ENCODE data around the gene OOSP3.
"Not testable (repeated sequence)": the region's sequence is repeated elsewhere in the genome, so short reads cannot be mapped to it uniquely, and the experiment has no call there.

OOSP3 gene

DNA sequence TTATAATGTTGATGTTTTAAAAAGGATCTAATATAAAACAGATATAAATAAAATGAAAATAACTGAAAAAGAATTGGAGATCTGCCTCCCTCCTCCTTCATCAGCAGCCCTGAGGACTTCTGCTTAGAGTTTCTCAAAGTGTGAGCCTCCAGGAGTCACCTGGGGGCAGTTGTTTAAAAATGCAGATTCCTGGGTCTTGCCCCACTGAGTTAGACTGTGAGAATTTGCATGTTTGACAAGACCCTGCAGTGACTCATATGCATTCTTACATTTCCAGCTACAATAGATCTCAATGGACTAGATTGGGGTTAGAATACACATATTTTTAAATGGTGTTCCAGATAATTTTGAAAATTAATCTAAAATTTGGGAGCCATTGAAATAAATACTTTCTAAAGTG is 798 bp upstream of the OOSP3 start:
- no peak for DNase-seq

- no peak for DNase-seq
Measured at GRCh38 chr11:59879567-59879966, 985 bp downstream of the OOSP3 start.

GRCh38 chr11:59883597-59883996 is 5.0 kb downstream of the OOSP3 start:
- no peak for DNase-seq

- not testable (repeated sequence) for DNase-seq
Measured at GRCh38 chr11:59887156-59887555, 8.6 kb downstream of the OOSP3 start.

DNA sequence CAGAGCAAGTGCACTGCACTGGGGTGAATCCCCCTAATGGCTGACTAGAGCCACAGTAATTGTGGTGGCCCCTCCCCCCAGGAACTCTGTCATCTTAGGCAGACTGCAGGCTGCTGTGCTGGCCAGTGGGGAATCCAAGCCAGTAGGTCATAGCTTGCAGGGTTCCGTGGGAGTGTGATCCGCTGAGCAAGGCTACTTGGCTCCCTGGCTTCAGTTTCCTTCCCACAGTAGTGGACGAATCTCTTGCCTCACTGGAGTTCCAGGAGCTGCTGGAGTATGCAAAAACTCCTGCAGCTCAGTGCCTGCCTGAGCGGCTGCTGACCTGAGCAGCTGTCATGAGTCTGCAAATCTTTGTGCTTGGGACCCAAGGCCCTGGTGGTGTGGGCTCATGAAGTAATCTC is 13.2 kb downstream of the OOSP3 start:
- no peak for DNase-seq

DNA sequence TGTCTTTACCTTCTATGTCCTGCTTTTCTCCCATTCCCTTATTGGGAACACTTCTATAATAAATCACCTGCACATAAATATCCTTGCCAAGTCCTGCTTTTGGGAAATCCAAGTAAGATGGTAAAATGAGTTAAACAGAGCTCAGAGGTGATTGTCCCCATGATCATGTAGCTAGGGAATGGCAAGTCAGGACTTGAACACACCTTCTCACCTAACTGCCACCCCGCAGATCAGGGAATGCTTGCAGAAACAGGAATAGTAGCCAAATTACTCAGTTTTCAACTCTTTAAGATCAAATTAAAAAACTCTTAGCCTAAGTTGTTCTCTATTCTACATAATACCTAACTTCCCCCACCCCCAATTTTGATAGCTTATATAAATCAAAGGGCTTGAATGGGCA is 16.0 kb downstream of the OOSP3 start:
- no peak for DNase-seq

- no peak for DNase-seq
Measured at GRCh38 chr11:59898046-59898445, 19.5 kb downstream of the OOSP3 start.

DNA sequence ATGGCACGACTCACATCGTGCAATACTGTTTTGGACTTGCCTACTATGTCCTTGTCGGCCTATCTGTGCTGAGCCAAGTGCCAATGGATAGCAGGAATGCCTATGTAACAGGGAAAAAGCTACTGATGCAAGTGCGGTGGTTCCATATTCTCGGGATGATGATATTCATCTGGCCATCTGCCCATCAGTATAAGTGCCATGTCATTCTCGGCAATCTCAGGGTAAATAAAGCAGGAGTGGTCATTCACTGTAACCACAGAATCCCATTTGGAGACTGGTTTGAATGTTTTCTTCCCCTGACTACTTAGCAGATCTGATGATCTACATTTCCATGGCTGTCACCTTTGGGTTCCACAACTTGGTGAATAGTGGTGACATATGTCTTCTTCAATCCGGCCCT is 20.1 kb downstream of the OOSP3 start:
- no peak for DNase-seq

DNA sequence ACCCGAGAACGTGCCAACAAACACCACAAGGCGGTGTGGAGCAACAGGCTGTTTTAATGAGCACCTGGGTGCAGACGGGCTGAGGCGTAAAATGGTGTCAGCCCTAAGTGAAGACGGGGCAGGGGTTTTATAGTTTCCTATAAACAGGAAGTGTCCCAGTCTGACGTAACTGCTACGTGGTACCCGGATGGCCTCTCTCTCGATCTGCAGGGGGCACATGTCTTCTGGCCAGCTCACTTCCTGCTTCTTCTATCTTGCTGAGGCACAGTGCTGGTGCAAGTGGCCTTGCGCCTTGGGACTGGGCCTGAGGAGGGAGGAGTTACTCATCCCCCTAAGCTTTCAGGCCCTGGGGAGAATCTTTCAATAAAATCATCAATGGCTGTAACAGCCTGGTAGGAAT is 20.9 kb downstream of the OOSP3 start:
- no peak for DNase-seq

GRCh38 chr11:59900366-59901126 is 22.0 kb downstream of the OOSP3 start:
- no peak for DNase-seq

DNA sequence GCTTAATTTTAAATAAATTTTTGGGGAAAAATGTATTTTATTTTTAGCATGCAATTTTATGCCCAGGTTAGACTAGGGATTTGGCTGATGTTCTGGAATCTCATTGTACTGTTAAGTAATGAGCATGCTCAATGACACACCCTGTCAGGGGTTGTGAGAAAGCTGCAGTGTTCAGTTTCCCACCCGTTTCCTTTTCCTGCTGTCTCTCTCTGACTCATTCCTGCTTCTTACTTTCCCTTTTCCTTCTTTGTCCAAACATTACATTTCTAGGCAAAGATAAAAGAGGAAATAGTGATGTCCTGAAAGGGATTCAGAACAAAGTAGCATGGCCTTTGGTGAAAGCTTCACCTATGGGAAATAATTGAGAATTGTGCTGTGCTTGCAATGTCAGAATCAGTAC is 22.7 kb downstream of the OOSP3 start:
- no peak for DNase-seq

- DNase-seq: not testable (repeated sequence)
Measured at GRCh38 chr11:59903569-59903968, 25.0 kb downstream of the OOSP3 start.

GRCh38 chr11:59918480-59918879 is 39.9 kb downstream of the OOSP3 start:
- no peak for DNase-seq

GRCh38 chr11:59918987-59919589 is 40.5 kb downstream of the OOSP3 start:
- no peak for DNase-seq

GRCh38 chr11:59923813-59924212 is 45.2 kb downstream of the OOSP3 start:
- no peak for DNase-seq

DNA sequence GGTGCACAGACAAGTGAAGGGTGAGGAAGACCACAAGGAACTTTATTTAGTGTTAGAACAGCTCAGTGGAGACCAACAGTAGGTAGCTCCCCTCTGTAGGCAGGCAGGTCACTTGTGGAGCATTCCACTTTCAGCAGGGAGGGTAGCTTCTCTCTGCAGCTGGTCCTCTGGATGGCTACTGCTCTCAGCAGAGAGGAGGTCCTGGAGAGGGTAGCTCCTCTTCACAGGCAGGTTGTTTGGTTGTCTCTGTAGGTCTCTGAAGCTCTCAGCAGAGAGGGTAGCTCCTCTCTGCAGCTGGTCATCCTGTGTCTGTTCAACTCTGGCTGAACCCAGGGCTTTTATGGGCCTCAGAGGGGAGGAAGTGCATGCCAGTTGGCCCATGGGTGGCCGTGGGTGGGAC is 53.1 kb downstream of the OOSP3 start:
- no peak for DNase-seq

DNA sequence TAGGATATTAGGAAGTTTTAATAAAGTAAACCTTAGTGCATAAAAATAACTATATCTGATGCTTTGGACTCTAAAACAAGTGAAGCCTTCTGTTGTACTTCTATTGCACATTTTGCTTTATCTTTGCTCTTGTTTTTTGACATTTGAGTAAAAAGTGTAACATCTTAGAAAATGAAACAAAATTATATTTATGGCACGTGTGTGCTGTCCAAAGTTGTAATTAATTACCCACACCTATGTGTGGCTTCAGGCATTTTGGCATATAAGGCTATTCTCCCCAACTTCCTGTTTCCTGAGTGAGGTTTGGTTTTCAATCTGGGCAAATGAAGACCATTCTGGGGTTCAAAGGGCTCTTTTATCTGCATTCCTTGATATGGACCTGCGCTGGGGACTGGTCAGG is 59.5 kb downstream of the OOSP3 start, which contains the start of gene OOSP1:
Gene OOSP1 (plus strand): TSS at position 301 of the 400 bp plus-strand sequence. CDS start 23 bp downstream, at position 324.
- DNase-seq: no peak

DNA sequence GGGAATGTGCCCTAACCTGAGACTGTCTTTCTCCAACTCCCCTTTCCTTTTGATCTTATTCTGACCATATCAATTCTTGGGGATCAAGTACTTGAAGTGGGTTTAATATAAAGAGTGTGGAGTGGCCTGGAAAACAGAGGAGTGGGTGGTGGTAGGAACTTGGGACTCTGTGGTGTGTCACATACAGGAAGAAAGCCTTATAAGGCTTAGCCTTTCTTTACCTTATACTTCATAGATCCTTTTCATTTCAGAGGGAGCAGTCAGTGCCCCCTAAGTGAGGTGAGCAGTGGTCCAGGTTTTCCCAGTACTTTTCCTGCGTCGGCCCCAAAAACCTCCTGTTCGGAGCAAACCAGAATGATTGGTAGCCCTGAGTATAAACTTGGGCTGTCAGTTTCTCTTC is 60.1 kb downstream of the OOSP3 start:
- DNase-seq: no peak

- no peak for DNase-seq
Measured at GRCh38 chr11:59939482-59939881, 60.9 kb downstream of the OOSP3 start.

GRCh38 chr11:59941091-59941490 is 62.5 kb downstream of the OOSP3 start:
- no peak for DNase-seq

DNA sequence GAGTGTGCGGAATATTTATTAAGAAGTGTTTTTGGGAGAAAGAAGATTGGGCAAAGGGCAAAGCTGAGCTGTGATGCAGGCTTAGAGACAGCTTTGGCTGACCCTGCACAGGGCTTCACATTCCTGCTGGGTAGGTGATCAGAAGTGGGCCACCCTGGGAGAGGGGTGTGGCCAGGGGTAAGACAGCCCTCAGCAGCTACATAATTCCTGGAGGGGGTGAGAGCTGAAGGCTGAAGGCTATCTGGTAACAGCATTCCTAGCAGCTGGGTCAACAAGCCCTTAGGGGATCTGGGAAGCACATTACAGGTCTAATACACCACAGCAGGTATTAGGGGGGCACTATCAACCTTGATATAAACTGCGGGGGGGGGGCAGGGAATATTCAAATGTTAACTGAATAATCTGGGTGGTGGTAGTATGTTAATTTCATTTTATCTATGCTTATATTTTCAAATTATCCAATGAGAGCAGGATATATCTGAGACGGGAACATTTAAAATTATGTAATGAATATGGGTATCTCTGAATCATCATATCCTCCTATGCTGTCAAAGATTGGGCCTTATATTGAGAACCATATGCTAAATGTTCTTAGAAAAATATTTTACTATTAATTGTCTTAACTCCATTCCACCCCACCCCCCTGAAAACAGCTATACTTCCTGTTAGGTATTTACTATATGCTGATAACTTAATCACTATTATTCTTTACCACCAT is 65.6 kb downstream of the OOSP3 start:
- DNase-seq: no peak

- DNase-seq: no peak
Measured at GRCh38 chr11:59944720-59945119, 66.1 kb downstream of the OOSP3 start.
